GM19452 (cell line): ENCODE results near the gene THAP3.

Source experiments
- ATAC-seq: cut with Tn5 transposase; IDR thresholded peaks from one replicate; pipeline ENCODE4 v1.9.1; 2021; ENCODE audit not compliant: unreplicated experiment

The THAP3 gene

GRCh38 chr1:6603915-6604558, 20.6 kb upstream of the THAP3 start:
- ATAC-seq = no peak

GRCh38 chr1:6612641-6613360, 11.9 kb upstream of the THAP3 start:
- ATAC-seq = peak; percentile 29

- peak; percentile 89 for ATAC-seq
Observed at GRCh38 chr1:6613361-6614018, 11.2 kb upstream of the THAP3 start, which contains the start of gene PHF13. PHF13 (plus strand) TSS chr1:6613731; CDS start chr1:6614067, 336 bp downstream.

- no peak for ATAC-seq
Observed at GRCh38 chr1:6614019-6614928, 10.4 kb upstream of the THAP3 start.

- no peak for ATAC-seq
Observed at GRCh38 chr1:6614929-6615785, 9.5 kb upstream of the THAP3 start.

- ATAC-seq = no peak
Observed at GRCh38 chr1:6619045-6619444, 5.6 kb upstream of the THAP3 start.

GRCh38 chr1:6621429-6622391, 3.0 kb upstream of the THAP3 start:
- no peak for ATAC-seq

GRCh38 chr1:6622396-6623152, 2.1 kb upstream of the THAP3 start:
- ATAC-seq = no peak

- no peak for ATAC-seq
Observed at GRCh38 chr1:6623269-6623965, 1.3 kb upstream of the THAP3 start.

GRCh38 chr1:6625584-6626149, 999 bp downstream of the THAP3 start:
- ATAC-seq = peak; percentile 38

- no peak for ATAC-seq
Observed at GRCh38 chr1:6627031-6627430, 2.4 kb downstream of the THAP3 start.

- no peak for ATAC-seq
Observed at GRCh38 chr1:6627841-6628545, 3.3 kb downstream of the THAP3 start.

- no peak for ATAC-seq
Observed at GRCh38 chr1:6628971-6629479, 4.4 kb downstream of the THAP3 start.

- no peak for ATAC-seq
Observed at GRCh38 chr1:6630027-6630426, 5.4 kb downstream of the THAP3 start.

GRCh38 chr1:6631058-6631457, 6.4 kb downstream of the THAP3 start:
- no peak for ATAC-seq
